HG03575 (cell line): ENCODE results near the gene WDR19.
"Not testable (repeated sequence)": the region's sequence is repeated elsewhere in the genome, so short reads cannot be mapped to it uniquely, and the experiment has no call there.

Source experiments
- ATAC-seq: cut with Tn5 transposase; IDR thresholded peaks from one replicate; pipeline ENCODE4 v1.9.1; 2021; ENCODE audit not compliant: unreplicated experiment, insufficient number of reproducible peaks, low FRiP score; ENCODE audit errors: extremely low read depth

The WDR19 gene

DNA sequence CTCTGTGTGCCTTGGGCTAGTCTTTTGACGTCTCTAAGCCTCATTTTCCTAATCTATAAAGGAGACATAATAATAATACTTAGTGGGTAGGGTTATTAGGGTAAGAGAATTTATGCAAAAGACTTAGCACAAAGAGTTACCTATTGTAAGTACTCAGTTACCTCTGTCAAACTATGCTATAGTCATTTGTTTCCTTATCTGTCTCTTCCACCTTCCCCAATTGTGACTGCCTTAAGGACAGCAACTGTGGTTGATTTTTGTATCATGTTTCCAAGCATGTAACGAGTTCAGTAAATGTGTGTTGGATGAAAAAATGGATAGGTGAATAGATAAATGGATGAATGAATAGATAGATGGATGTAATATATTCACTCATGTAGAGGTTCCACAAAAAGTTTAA lies 48.1 kb downstream of the WDR19 start:
- ATAC-seq: no peak

DNA sequence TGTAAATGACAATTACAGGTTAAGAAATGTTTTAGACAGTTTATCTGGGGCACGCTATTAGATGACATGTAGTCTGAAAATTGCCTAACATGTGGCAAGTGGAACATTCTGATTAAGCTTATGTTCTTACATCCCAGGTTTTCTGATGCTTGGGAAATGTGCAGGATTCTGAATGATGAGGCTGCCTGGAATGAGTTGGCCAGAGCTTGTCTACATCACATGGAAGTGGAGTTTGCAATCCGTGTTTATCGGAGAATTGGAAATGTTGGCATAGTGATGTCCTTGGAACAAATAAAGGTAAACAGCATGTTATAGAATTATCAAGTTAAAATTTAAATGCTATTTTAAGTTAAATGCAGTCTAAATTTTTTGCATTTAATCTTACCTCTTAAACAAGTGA lies 49.3 kb downstream of the WDR19 start:
- no peak for ATAC-seq

DNA sequence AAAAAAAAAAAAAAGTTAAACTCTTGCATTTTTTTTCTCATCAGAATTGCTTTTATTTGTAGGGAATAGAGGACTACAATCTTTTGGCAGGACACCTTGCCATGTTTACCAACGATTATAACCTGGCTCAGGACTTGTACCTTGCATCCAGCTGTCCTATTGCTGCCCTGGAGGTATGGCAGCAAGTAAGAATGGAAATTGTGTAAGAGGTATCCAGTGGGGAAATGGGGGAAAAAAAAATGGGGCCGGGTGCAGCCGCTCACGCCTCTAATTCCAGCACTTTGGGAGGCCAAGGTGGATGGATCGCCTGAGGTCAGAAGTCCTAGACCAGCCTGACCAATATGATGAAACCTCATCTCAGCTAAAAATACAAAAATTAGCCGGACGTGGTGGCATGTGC lies 49.8 kb downstream of the WDR19 start:
- no peak for ATAC-seq

DNA sequence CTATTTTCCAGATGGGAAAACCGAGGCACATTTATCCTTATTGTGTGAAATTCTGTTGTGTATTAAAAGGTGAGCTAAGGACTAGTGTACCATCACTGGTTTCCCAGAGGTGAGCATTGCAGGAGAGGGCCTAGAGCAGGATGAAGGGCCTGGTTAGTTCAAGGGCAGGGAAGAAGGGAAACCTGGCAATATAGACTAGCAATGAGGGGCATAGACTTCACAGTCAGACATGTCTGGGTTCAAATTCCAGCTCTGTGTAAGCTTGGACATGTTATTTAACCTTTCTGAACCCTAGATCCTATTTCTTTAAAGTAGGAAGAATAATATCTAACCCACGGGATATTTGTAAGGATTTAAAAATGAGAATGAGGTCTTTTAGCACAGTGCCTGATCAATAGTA lies 50.8 kb downstream of the WDR19 start:
- ATAC-seq: no peak

DNA sequence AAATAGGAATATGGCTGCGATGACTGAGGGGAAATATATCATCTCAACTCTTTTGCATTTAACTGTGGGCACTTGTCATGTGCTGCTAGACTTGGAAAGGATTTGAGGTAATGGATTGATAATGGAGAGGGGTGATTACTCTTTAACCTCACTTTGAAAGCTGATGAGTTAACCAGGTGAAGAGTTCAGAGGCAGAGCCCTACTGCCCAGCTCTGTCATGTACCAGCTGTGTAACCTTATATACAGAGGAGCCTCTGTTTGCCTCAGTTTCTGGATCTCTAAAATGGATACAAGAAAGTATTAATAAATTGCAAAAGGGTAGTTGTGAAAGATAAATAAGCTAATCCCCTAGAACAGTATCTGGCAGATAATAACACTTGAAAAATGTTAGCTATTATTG lies 51.5 kb downstream of the WDR19 start:
- no peak for ATAC-seq

DNA sequence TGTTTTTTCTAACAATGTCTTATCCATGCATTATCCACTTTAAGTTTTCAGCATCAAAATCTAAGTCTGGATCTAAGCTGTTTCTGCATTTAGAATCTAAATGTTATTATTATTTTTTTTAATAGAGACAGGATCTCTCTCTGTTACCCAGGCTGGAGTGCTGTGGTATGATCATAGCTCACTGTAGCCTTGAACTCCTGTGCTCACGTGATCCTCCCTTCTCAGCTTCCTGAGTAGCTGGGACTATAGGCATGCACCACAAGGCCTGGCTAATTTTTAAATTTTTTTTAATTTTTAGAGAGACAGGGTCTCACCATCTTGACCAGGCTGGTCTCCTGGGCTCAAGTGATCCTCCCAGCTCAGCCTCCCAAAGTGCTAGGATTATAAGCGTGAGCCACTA lies 52.7 kb downstream of the WDR19 start:
- no peak for ATAC-seq

DNA sequence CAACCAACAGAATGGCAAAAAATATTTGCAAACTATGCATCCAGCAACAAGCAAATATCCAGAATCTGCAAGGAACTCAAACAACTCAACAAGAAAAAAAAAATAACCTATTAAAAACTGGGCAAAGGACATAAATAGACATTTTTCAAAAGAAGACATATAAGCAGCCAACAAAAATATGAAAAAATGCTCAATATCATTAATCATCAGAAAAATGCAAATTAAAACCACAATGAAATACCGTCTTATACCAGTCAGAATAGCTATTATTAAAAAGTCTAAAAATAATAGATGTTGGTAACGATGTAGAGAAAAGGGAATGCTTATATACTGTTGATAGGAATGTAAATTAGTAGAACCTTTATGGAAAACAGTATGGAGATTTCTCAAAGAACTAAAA lies 53.4 kb downstream of the WDR19 start:
- no peak for ATAC-seq

DNA sequence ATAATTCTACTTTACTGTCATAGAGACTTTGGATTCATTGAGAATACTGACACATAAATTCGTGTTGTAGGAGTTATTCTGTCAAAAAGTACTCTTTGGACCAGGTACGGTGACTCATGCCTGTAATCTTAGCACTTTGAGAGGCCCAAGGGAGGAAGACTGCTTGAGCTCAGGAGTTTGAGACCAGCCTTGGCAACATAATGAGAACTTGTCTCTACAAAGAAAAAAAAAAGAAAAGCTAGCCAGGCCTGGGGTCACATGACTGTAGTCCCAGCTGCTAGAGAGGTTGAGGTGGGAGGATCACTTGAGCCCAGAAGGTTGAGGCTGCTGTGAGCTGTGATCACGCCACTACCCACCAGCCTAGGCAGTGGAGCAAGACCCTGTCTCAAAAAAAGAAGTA lies 54.9 kb downstream of the WDR19 start:
- no peak for ATAC-seq

DNA sequence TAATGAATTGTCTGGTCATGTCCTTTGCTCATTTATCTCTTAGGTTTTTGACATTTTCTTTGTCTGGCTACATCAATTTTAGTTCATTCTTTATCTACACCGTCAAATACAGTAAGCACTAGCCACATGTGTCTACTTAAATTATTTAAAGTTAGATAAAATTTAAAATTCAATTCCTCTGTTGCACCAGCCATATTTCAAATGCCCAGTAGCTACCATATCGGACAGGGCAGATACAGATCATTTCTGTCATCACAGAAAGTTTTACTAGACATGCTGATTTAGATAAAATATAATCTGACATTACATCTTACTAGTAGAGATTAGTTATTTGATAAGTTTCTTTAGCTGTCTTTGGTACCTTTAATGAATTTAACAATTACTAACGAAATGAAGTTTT lies 61.1 kb downstream of the WDR19 start:
- ATAC-seq: no peak

DNA sequence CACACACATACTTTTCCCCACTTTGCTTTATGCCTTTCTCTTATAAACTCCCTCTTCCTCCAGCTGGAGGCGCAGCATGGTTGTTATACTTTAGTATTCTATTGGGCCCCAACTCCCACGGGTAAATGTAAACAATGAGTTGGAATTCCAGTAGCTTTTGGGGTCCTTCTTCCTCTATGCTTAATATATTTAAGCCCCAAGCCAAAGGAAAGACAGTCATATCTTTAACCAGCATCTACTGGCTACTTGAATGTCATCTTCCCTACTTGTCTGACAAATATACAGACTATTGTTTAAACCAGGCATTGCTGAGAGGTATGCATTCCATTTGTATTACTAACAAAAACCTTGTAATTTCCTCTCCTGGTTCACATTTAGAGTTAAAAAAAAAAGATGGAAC lies 72.9 kb downstream of the WDR19 start:
- ATAC-seq: no peak

DNA sequence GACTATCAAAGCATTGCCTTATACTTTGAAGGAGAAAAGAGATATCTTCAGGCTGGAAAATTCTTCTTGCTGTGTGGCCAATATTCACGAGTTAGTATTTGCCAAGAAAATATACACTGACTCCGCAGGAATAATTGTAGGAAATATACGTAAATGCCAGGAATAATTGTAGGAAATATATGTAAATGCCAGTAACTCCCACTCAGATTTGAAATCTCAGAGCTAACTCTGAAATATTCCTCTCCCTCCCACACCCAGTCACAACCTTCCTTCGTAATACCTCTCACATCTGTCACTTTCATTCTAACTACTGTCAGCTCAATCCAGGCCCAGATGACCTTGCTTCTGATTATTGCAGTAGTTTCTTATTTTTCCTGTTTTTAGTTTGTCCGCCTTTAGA lies 73.5 kb downstream of the WDR19 start:
- no peak for ATAC-seq

DNA sequence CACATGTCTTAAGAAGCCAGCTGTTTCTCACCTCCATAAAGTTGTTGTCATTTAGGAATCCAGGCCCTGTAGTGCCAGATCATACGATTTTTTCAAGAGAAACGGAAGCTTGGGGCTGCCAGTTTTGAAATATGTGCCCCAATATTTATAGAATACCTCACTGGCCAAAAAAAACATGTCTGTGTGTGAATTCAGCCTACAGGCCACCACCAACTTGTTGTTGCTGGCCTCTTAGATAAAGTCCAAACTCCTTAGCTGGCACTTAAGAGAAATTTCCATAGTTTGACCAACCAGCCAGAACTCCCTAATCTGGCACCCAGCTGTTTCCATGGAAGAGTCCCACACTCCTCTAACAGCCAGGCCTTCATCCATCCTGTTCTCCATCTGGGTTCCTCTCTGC lies 74.1 kb downstream of the WDR19 start:
- no peak for ATAC-seq

DNA sequence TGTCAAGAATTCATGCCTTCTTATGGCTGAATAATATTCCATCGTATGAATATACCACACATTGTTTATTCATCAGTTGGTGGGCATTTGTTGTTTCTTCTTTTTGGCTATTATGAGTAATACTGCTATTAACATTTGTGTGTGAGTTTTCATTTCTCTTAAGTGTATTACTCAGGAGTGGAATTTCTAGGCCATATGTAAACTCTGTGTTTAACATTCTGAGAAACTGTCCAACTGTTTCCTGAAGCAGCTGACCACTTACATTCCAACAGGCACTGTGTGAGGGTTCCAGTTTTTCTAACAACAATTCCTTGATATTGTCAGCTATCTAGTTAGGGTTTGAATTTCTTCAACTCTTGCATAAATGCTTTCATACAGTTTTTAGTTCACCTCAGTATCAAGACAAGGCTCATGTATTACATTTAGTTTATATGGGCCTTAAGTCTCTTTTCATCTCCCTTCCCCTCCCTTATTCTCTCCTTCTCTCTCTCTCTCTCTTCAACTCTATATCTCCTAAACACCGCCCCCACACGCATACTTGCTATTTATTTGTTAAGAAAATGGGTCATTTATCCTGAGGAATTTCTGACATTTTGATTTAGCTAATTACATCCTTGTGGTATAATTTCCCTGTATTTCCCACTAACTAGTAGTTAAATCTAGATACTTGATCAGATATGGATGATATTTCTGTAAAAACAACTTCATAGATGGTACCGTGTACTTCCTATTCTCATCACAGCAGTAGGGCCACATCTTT lies 77.4 kb downstream of the WDR19 start:
- ATAC-seq: no peak

DNA sequence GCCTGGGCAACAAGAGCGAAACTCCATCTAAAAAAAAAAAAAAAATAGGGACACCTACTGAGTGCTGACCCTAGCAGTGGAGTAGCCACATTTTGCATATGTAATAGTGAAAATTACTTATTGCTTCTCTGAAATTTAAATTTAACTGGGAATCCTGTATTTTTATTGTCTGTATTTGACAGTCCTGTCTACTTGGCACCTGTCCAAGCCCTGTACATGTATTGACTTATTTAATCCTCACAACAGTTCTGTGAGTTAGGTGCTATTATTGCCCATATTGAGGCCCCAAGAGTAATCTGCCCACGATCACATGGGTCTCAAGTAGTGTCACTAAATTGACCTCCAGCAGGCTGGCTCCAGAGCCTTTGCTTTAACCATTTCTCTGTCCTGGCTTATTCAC lies 81.6 kb downstream of the WDR19 start:
- no peak for ATAC-seq

DNA sequence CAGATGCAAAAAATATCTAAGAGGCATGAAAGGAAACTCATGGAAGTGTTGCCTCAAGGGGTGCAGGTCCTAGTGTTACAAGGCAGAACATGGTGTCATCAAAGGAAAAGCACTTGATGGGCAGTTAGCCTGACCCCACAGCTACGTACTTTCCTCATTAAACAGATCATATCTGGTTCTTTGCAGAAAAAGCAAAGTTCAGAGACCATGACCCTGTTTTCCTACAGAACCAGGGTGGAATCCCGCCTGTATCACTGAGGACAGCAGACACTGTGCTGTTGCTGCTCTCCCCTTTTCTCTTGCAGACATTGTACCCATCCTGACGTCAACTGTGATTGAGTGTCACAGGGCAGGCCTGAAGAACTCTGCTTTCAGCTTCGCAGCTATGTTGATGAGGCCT lies 92.2 kb downstream of the WDR19 start:
- no peak for ATAC-seq

DNA sequence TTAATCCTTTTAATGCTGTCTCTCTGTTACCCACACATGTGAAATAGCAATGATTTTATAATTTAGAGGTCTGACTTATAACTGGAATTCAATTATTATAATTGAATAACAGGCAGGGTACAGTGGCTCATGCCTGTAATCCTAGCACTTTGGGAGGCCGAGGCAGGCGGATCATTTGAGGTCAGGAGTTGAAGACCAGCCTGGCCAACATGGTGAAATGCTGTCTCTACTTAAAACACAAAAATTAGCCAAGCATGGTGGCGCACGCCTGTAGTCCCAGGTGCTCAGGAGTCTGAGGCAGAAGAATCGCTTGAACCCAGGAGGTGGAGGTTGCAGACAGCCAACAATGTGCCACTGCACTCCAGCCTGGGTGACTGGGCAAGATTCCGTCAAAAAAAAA lies 95.3 kb downstream of the WDR19 start:
- ATAC-seq: not testable (repeated sequence)

DNA sequence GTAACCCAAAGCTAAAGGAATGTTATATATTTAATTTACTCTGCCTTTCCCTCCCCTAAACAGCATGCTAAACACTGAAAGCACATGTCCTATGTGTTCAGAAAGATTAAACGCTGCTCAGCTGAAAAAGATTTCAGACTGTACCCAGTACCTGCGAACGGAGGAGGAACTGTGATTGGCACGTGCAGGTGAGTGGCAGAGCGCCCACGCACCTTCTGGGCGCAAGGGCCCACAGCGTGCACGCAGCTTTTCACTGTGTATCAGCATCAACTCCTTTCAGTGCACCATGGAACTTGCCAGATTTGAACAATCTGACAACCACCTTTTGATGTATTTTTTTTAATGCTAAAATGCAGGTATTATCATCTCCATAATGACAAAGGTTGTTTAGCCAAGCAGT lies 96.1 kb downstream of the WDR19 start:
- ATAC-seq: no peak

DNA sequence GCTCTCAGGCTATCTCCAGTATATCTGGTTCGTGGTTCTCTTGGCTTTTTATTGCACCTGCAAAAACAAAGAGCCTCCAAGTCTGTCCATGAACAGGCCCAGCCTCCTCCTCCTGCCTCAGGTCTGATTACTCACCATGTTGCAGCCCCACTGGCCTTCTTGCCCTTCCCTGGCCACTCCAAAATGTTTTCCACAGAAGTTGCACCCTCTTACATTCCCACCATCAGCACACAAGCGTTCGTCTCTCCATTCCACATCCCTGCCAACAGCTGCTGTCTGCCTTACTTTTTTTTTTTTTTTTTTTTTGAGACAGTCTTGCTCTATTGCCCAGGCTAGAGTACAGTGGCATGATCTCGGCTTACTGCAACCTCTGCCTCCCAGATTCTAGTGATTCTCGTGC lies 97.1 kb downstream of the WDR19 start:
- ATAC-seq: no peak

DNA sequence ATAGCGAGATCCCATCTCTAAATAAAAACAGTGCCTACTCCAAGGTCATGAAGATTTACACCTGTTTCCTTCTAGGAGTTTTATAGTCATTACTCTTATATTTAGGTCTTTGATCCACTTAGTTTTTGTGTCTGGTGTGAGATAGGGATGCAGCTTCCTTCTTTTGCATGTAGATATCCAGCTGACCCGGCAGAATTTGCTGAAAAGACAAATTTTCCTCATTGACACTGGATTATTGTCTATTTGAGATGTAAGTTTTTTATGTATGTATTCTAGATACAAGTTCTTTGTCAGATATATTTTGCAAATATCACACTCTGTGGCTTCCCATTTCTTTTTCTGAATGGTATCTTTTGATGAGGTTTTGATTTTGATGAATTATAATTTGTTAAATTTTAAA lies 98.4 kb downstream of the WDR19 start:
- ATAC-seq: no peak

DNA sequence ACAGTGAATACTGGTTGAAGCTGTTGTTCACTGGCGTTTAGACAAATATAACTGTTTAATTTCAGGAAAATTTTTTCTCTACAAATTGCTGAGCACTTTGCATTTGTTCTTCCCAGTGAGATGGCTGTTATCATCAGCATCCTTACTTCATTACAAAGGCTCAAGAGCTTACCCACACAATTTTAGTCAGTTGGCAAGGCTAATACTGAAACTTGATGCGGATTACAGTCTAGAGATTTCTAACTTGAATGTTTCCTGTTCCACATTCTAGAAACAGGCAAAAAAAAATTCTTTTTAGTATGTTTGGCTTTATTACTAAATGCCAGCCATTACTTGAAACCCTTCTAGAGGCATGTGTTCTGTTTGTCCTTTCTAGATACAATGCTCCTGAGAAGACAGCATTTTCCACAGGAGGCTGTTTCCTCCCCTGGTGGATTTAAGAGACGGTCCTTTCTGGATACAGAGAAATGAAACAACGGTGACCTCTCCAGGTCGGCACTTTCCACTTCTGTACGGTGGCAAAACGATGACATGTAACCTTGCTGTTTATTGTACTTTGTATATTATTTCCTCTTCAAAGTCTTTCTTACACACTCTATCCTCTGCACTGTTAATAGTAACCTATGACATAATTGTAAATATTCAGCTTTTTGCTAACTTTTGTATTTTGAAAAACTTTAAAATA lies 102.9 kb downstream of the WDR19 start:
- no peak for ATAC-seq

DNA sequence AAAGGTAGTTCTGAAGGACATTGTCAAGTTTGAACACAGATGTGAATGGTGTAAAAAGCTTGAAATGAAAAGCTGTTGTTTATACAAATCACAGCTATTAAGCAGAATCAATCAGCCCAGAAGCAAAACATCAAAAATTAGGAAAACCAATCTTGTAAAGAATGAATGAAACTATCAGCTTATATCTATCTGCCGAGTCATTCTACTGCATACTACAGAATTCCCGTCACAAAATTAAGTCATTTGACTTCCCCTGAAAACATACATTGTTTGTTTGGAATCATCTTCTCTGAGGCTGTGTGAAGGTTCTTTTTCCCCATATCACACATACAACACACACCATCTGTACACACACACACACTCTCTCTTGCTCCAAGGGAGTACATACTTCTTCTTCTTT lies 103.5 kb downstream of the WDR19 start:
- ATAC-seq: no peak
